WERI-Rb-1 (cell line): Measurements from ENCODE around the gene ABCA4.

Source experiments
- DNase-seq: peaks from one replicate; pipeline ENCODE4 v3.0.0-alpha.2; 2020
- H3K27ac ChIP-seq: fragments of 250-450 bp; sonication (Bioruptor Pico); 2 replicates; pipeline ENCODE4 v1.5.1; 2020; ENCODE audit warnings: mild to moderate bottlenecking, moderate library complexity
- H3K27me3 ChIP-seq: fragments of 250-450 bp; sonication (Bioruptor Pico); 2 replicates; pipeline ENCODE4 v1.5.1; 2021; ENCODE audit warnings: mild to moderate bottlenecking, low read depth, moderate library complexity; ENCODE audit not compliant: insufficient read depth, severe bottlenecking
- H3K36me3 ChIP-seq: fragments of 250-450 bp; sonication (Bioruptor Pico); 2 replicates; pipeline ENCODE4 v1.5.1; 2020; ENCODE audit warnings: mild to moderate bottlenecking, moderate library complexity
- H3K4me3 ChIP-seq: 2 replicates; pipeline ENCODE4 v1.5.1; 2011; ENCODE audit warnings: low read depth, mild to moderate bottlenecking, control low read depth, low read length
- H3K9me3 ChIP-seq: fragments of 250-450 bp; sonication (Bioruptor Pico); 2 replicates; pipeline ENCODE4 v1.5.1; 2021; ENCODE audit warnings: mild to moderate bottlenecking, moderate library complexity; ENCODE audit not compliant: severe bottlenecking
- CTCF ChIP-seq: IDR thresholded peaks from 2 replicates; pipeline ENCODE4 v1.5.1; 2011; ENCODE audit warnings: low read depth, mild to moderate bottlenecking, control low read depth, inconsistent platforms, low read length

Gene ABCA4

DNA sequence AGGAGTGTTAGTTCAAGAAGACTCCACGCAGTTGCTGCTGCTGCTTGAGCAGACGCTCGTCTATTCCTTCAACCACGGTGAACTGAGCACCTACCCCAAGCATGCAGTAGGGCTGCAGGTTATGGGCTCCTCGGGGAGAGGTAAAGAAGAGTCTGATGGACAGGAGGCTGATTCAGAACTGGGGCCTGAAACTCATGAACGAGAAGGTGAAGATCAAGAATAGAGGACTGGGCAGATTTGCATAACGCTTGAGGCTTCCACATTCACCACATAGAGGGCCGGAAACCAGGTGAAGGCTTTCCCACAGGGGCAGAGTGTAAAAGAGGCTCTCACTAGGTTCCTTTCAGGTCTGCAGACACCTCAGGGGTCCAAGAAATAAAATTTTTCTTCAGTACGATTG, 9.1 kb downstream of the ABCA4 start:
- H3K4me3 ChIP-seq, result no peak overlapping the region
- no peak overlapping the region for H3K27ac ChIP-seq
- TF ChIP-seq CTCF, result no peak
- DNase-seq, result no peak
- H3K27me3 ChIP-seq, result no peaks in the 10 kb centered on the region
- peaks cover 9% of the 10 kb centered on the region for H3K36me3 ChIP-seq
- no peaks in the 10 kb centered on the region for H3K9me3 ChIP-seq

- no peaks in the 10 kb centered on the region for H3K9me3 ChIP-seq
- no peak overlapping the region for H3K27ac ChIP-seq
- H3K27me3 ChIP-seq, result no peaks in the 10 kb centered on the region
- H3K4me3 ChIP-seq, result no peak overlapping the region
- H3K36me3 ChIP-seq, result peaks cover 9% of the 10 kb centered on the region
- no peak for TF ChIP-seq CTCF
- no peak for DNase-seq
Measured at GRCh38 chr1:94110946-94111740, 9.8 kb downstream of the ABCA4 start.

DNA sequence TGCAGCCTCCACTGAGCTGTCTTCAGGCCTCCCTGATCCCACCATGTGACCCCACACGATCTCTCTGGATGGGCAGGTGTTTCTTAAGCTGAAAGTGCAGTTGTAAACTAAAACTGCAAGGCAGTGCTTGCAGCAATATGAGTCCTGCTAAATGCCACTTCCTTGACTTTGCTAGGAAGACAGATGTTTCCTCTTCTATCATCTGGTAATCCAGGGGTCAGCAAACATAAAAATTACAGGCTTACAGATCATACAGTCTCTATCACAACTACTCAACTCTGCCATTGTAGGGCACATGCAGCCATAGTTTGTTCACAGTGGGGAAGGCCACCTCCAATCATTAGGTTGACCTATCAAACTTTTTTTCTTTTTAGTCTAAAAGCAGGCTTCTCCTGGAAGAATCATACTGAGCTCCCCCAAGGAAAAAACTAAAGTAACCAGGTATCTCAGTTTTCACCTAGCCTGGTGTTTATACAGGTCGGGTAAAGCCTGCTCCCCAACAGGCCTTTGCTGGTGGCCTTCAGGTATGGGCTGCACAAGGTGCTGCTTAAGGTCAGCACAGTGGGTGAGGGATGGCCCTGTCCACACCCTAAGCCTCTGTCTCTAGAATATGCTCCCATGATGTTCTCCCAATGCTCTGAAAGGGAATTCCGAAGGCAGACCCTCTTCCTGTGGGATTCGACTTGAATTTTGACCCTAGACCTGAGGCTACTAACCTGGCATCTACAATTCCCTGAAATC, 10.8 kb downstream of the ABCA4 start:
- no peak for TF ChIP-seq CTCF
- no peaks in the 10 kb centered on the region for H3K9me3 ChIP-seq
- H3K27me3 ChIP-seq, result no peaks in the 10 kb centered on the region
- peaks cover 9% of the 10 kb centered on the region for H3K36me3 ChIP-seq
- H3K27ac ChIP-seq, result no peak overlapping the region
- no peak overlapping the region for H3K4me3 ChIP-seq
- no peak for DNase-seq

DNA sequence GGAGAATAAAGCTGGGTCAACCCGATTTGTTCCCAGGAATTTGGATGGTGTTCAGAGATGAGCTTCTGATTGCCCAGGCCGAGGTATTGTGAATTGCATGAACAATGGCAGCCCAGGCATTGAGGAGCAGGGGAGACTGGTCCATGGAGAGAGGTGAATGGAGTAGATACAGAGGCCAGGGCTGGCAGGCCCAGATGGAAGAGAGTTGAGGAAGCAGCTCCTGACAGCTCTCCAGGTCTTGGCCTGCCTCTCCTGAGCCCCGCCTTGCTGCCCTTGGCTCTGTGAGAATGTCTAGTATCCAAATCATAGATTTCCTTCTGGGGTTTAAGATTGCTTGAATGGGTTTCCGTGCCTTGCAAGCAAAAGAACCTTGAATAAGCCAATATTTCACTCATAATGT, 11.5 kb downstream of the ABCA4 start:
- TF ChIP-seq CTCF, result no peak
- Histone ChIP-seq H3K9me3 (no peaks in the 10 kb centered on the region), H3K4me3 (no peak overlapping the region), H3K27ac (no peak overlapping the region), H3K27me3 (no peaks in the 10 kb centered on the region), H3K36me3 (peaks cover 9% of the 10 kb centered on the region)
- no peak for DNase-seq

DNA sequence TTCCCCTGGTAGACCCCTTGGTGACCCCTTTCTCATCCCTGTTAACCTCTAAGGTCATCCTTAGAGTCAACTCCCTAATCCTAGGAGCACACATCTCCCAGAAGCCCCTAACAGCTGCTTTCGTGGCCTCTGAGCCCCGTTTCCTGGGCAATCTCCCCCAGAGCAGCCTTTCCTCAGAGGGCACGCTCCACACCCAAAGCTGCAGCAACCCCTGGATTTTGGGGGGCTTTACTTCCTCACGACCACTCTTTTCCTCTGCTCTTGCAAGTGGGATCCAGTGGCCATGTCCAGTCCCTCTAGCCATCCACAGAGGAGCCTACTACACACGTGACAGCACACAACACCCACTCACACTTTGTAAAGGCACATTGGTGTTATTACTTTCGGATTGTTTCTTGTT, 13.8 kb downstream of the ABCA4 start:
- H3K27ac ChIP-seq, result no peak overlapping the region
- H3K9me3 ChIP-seq, result no peaks in the 10 kb centered on the region
- no peak overlapping the region for H3K4me3 ChIP-seq
- no peak for TF ChIP-seq CTCF
- peaks cover 9% of the 10 kb centered on the region for H3K36me3 ChIP-seq
- no peak for DNase-seq
- no peaks in the 10 kb centered on the region for H3K27me3 ChIP-seq

- Histone ChIP-seq H3K4me3 (no peak overlapping the region), H3K27ac (no peak overlapping the region), H3K9me3 (no peaks in the 10 kb centered on the region), H3K36me3 (peaks cover 9% of the 10 kb centered on the region), H3K27me3 (no peaks in the 10 kb centered on the region)
- no peak for DNase-seq
- no peak for TF ChIP-seq CTCF
Measured at GRCh38 chr1:94106716-94107115, 14.2 kb downstream of the ABCA4 start.
